ENCODE data around the gene S100Z. TPM values are rescaled to one million over a fixed set of nuclear protein-coding genes. Genes with fewer than 3 reads are reported as not detected.
"Not testable (repeated sequence)": the region's sequence is repeated elsewhere in the genome, so short reads cannot be mapped to it uniquely, and the experiment has no call there.

S100Z gene
- total RNA-seq, 1 donor from 2014 or later: 1.5 TPM

GRCh38 chr5:76930083-76930482, 80.3 kb downstream of the S100Z start:
- H3K4me3 Mint-ChIP-seq: no peak overlapping the region

DNA sequence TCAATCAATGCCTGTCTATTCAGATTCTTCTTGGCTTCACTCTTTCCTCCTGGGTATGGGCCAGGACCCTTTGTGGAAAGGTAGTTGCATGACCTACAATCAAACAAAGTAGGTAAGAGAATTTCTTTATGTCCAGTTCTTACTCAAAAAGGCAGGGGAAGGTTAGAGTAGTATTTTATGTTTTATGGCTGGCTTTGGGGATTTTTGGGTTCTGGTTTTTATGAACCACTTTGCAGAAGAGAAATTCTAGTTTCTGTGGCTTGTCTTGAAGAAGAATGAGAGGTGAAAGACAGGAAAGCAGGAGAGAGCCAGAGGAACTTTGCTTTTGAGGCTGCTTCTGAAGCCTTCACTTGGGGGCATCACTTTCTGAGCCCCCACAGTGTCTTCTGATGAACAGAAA, 88.4 kb downstream of the S100Z start:
- peaks cover 7% of the 10 kb centered on the region for H3K27me3 Mint-ChIP-seq
- H3K36me3 Mint-ChIP-seq (ENCODE audit: low read depth): no peaks in the 10 kb centered on the region
- intact Hi-C loops (cut with micrococcal nuclease): no loop called here
- no peak for DNase-seq
- no peak overlapping the region for H3K27ac Mint-ChIP-seq
- H3K4me1 Mint-ChIP-seq: no peaks in the 10 kb centered on the region
- H3K9me3 Mint-ChIP-seq: peaks cover 8% of the 10 kb centered on the region
- no peak overlapping the region for H3K4me3 Mint-ChIP-seq

More at GRCh38 chr5:76930083-76930482, 80.3 kb downstream of the S100Z start:
- intact Hi-C loops (cut with micrococcal nuclease): no loop called here
- no peaks in the 10 kb centered on the region for H3K4me1 Mint-ChIP-seq
- H3K36me3 Mint-ChIP-seq (ENCODE audit: low read depth): no peaks in the 10 kb centered on the region
- no peak for DNase-seq
- H3K27ac Mint-ChIP-seq: no peak overlapping the region
- peaks cover 16% of the 10 kb centered on the region for H3K27me3 Mint-ChIP-seq
- H3K9me3 Mint-ChIP-seq: peaks cover 5% of the 10 kb centered on the region

DNA sequence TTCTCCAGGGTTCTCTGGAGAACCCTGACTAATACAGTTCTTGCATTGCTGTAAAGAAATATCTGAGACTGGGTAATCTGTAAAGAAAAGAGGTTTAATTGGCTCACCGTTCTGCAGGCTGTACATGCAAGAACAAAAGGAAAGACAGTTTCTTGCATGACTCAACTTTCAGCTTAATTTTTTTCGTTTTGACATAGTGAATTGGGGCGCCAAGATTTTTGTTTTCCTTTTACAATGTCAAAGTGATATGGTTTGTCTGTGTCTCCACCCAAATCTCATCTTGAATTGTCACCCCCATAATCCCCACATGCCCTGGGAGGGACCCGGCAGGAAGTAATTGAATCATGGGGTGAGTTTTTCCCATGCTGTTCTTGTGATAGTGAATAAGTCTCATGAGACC, 91.2 kb downstream of the S100Z start:
- intact Hi-C loops (cut with micrococcal nuclease): no loop called here
- no peaks in the 10 kb centered on the region for H3K4me1 Mint-ChIP-seq
- H3K9me3 Mint-ChIP-seq: no peaks in the 10 kb centered on the region
- no peak for DNase-seq
- H3K36me3 Mint-ChIP-seq (ENCODE audit: low read depth): no peaks in the 10 kb centered on the region
- H3K27ac Mint-ChIP-seq: no peak overlapping the region
- H3K27me3 Mint-ChIP-seq: peaks cover 22% of the 10 kb centered on the region
- no peak overlapping the region for H3K4me3 Mint-ChIP-seq

DNA sequence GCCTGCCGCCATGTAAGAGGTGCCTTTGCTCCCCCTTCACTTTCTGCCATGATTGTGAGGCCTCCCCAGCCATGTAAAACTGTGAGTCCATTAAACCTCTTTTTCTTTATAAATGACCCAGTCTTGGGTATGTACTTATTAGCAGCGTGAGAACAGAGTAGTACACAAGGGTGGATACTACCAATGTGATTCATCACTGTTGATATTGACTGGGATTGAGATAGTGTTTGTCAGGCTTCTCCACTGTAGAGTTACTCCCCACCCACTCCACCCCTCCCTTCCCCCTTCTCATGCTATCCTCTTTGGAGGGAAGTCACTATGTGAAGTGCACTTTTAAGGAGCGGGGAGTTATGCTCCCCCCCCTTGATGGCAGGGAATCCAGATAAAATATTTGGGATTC, 91.6 kb downstream of the S100Z start:
- no peak for DNase-seq
- no peaks in the 10 kb centered on the region for H3K36me3 Mint-ChIP-seq (ENCODE audit: low read depth)
- H3K9me3 Mint-ChIP-seq: no peaks in the 10 kb centered on the region
- peaks cover 25% of the 10 kb centered on the region for H3K27me3 Mint-ChIP-seq
- H3K4me3 Mint-ChIP-seq: no peak overlapping the region
- no peaks in the 10 kb centered on the region for H3K4me1 Mint-ChIP-seq
- H3K27ac Mint-ChIP-seq: no peak overlapping the region
- intact Hi-C loops (cut with micrococcal nuclease): no loop called here

- no peaks in the 10 kb centered on the region for H3K9me3 Mint-ChIP-seq
These were observed 92.8 kb downstream of the S100Z start for GRCh38 chr5:76942581-76942980.

DNA sequence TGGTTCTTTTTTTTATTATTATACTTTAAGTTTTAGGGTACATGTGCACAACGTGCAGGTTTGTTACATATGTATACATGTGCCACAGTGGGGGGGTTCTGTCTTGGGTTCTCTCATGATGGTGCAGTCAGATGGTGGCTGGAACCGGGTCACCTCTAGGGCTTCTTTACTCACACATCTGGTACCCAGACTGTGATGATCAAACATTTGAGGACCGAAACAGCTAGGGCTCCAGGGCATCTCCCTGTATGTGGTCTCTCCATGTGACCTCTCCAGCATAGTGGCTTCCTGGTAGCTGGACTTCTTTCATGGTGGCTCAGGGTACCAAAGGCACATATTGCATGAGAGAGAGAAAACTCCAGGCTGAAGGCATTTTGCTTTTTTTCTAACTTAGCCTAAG, 93.2 kb downstream of the S100Z start:
- Mint-ChIP-seq H3K4me3 (no peak overlapping the region), H3K27me3 (peaks cover 29% of the 10 kb centered on the region), H3K36me3 (ENCODE audit: low read depth) (no peaks in the 10 kb centered on the region), H3K4me1 (no peaks in the 10 kb centered on the region), H3K27ac (no peak overlapping the region), H3K9me3 (no peaks in the 10 kb centered on the region)
- intact Hi-C loops (cut with micrococcal nuclease): no loop called here
- no peak for DNase-seq

More at GRCh38 chr5:76942581-76942980, 92.8 kb downstream of the S100Z start:
- no peak overlapping the region for H3K27ac Mint-ChIP-seq
- no peaks in the 10 kb centered on the region for H3K36me3 Mint-ChIP-seq (ENCODE audit: low read depth)
- intact Hi-C loops (cut with micrococcal nuclease): no loop called here
- H3K27me3 Mint-ChIP-seq: peaks cover 31% of the 10 kb centered on the region
- H3K4me1 Mint-ChIP-seq: no peaks in the 10 kb centered on the region
- DNase-seq: no peak
- H3K4me3 Mint-ChIP-seq: no peak overlapping the region

DNA sequence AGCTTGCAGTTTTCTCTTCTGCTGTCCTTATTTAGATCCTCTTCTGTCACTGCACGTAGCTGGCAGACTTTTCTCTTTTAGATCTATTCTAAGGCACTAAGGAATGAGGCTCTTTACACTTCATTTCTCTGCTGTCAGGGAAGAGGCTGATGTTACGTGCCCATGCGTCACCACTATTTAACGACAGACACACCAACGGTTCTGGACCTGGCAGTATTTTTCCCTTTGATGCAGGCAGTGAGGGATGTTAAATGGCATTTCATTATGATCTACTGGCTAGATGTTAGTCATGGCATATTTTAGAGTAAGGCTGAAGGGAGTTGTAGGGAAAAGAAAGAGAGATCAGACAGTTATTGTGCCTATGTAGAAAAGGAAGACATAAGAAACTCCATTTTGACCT, 94.8 kb downstream of the S100Z start:
- peaks cover 38% of the 10 kb centered on the region for H3K27me3 Mint-ChIP-seq
- DNase-seq: no peak
- intact Hi-C loops (cut with micrococcal nuclease): no loop called here
- H3K4me3 Mint-ChIP-seq: no peak overlapping the region
- no peaks in the 10 kb centered on the region for H3K36me3 Mint-ChIP-seq (ENCODE audit: low read depth)
- H3K27ac Mint-ChIP-seq: no peak overlapping the region
- no peaks in the 10 kb centered on the region for H3K9me3 Mint-ChIP-seq
- H3K4me1 Mint-ChIP-seq: no peaks in the 10 kb centered on the region

- DNase-seq; H3K4me1 Mint-ChIP-seq; H3K9me3 Mint-ChIP-seq; intact Hi-C loops (cut with micrococcal nuclease); H3K4me3 Mint-ChIP-seq; H3K36me3 Mint-ChIP-seq (ENCODE audit: low read depth); H3K27ac Mint-ChIP-seq: not testable (repeated sequence)
- H3K27me3 Mint-ChIP-seq: peaks cover 39% of the 10 kb centered on the region
These were observed 95.4 kb downstream of the S100Z start for GRCh38 chr5:76945238-76945637.

- intact Hi-C loops (cut with micrococcal nuclease): no loop called here
- no peaks in the 10 kb centered on the region for H3K4me1 Mint-ChIP-seq
- no peaks in the 10 kb centered on the region for H3K36me3 Mint-ChIP-seq (ENCODE audit: low read depth)
- no peak overlapping the region for H3K27ac Mint-ChIP-seq
- no peak for DNase-seq
- H3K9me3 Mint-ChIP-seq: no peaks in the 10 kb centered on the region
- H3K27me3 Mint-ChIP-seq: peaks cover 43% of the 10 kb centered on the region
- no peak overlapping the region for H3K4me3 Mint-ChIP-seq
These were observed 96.3 kb downstream of the S100Z start for GRCh38 chr5:76946090-76946489.

GRCh38 chr5:76947082-76947503, 97.3 kb downstream of the S100Z start:
- no peak overlapping the region for H3K27ac Mint-ChIP-seq
- intact Hi-C loops (cut with micrococcal nuclease): no loop called here
- H3K27me3 Mint-ChIP-seq: peaks cover 51% of the 10 kb centered on the region
- no peaks in the 10 kb centered on the region for H3K36me3 Mint-ChIP-seq (ENCODE audit: low read depth)
- DNase-seq: no peak
- no peaks in the 10 kb centered on the region for H3K9me3 Mint-ChIP-seq
- no peak overlapping the region for H3K4me3 Mint-ChIP-seq
- H3K4me1 Mint-ChIP-seq: no peaks in the 10 kb centered on the region

DNA sequence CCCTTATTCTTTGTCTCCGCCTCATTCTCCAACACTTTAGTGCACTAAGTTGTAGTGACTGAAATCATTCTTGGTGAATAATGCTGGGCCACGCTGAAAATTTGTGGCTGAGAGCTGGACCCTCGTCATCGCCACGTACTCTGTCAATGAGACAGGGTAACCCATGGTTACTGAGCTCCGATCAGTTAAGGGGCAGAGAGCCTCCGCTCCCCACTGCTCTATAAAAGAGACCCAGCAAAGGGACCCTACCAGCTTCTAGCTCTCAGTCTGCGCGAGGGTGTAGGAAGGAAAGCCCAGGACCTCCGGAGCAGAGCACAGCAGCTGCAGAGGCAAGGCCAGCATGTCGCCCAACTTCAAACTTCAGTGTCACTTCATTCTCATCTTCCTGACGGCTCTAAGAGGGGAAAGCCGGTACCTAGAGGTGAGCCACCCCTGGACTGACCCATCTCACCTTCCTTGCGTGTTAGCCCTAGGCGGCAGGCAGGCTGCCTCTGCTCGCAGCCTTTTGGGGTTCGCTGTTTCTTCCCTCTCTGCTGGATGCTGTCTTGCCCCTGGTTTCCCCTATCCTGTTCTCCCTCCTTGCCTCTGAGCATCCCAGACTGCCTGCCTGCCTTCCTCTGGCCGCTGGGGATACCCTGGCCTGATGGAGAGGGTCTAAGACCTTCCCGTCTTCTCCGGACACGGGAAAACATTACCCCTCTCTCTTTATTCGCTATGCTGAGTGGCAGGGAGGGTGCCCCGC, 103.2 kb downstream of the S100Z start, which contains the start of gene CRHBP:
TSS of gene CRHBP (plus strand) at position 251 of the 742 bp plus-strand sequence. CDS start at position 341, 90 bp downstream.
- no peak within 1 kb of the TSS for H3K27ac Mint-ChIP-seq
- no peak within 1 kb of the TSS for H3K4me3 Mint-ChIP-seq
- no peaks in the 10 kb centered on the region for H3K4me1 Mint-ChIP-seq
- H3K36me3 Mint-ChIP-seq (ENCODE audit: low read depth): no peaks in the 10 kb centered on the region
- intact Hi-C loops (cut with micrococcal nuclease): loop anchor here (10.0 kb wide), 1 partner anchor 682 kb away; the partner anchor contains the start of gene OTP
- no peak for DNase-seq
- no peaks in the 10 kb centered on the region for H3K9me3 Mint-ChIP-seq
- H3K27me3 Mint-ChIP-seq: peaks cover 54% of the 10 kb centered on the region

DNA sequence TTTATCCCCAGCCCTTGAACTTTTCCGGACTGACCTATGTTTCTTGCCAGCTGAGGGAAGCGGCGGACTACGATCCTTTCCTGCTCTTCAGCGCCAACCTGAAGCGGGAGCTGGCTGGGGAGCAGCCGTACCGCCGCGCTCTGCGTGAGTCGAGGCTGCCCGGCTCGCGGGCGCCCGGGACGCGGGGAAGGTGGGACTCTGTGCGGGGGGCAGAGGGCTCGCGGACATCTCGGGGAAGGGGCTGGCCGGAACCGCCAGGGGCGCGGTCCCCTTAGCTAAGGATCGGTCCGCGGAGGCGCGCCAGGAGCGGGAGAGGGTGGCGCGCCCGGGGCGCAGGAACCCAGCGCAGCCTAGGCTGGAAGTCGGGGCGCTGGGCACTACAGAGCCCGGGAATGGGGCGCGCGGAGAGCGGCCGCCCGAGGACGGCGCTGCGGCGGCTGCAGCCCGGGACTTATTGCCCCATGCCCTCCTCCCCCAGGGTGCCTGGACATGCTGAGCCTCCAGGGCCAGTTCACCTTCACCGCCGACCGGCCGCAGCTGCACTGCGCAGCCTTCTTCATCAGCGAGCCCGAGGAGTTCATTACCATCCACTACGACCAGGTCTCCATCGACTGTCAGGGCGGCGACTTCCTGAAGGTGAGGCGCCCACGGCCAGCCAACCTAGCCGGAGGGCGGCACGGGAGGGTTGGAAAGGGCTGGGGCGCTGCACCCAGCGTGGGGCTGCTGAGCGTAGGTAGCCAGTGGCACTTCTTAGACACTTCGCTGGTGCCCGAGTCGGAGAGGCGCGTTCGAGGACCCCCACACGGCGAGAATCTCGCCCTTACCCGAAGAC, 104.0 kb downstream of the S100Z start:
- DNase-seq: no peak
- Mint-ChIP-seq H3K9me3 (no peaks in the 10 kb centered on the region), H3K36me3 (ENCODE audit: low read depth) (no peaks in the 10 kb centered on the region), H3K27me3 (peaks cover 54% of the 10 kb centered on the region), H3K27ac (no peak overlapping the region), H3K4me1 (no peaks in the 10 kb centered on the region), H3K4me3 (no peak overlapping the region)
- intact Hi-C loops (cut with micrococcal nuclease): loop anchor here (10.0 kb wide), 1 partner anchor 681 kb away; the partner anchor contains the start of gene OTP

GRCh38 chr5:76954383-76954763, 104.6 kb downstream of the S100Z start:
- Mint-ChIP-seq H3K36me3 (ENCODE audit: low read depth) (no peaks in the 10 kb centered on the region), H3K27ac (no peak overlapping the region), H3K27me3 (peaks cover 56% of the 10 kb centered on the region), H3K4me1 (peaks cover 5% of the 10 kb centered on the region), H3K9me3 (no peaks in the 10 kb centered on the region), H3K4me3 (no peak overlapping the region)
- DNase-seq: no peak
- intact Hi-C loops (cut with micrococcal nuclease): loop anchor here (10.0 kb wide), 1 partner anchor 680 kb away; the partner anchor contains the start of gene OTP

- intact Hi-C loops (cut with micrococcal nuclease): loop anchor here (10.0 kb wide), 1 partner anchor 679 kb away; the partner anchor contains the start of gene OTP
- Mint-ChIP-seq H3K27me3 (peaks cover 55% of the 10 kb centered on the region), H3K4me3 (no peak overlapping the region)
These were observed 106.2 kb downstream of the S100Z start for GRCh38 chr5:76956033-76956432.

More at GRCh38 chr5:76956033-76956432, 106.2 kb downstream of the S100Z start:
- Mint-ChIP-seq H3K4me1 (peaks cover 16% of the 10 kb centered on the region), H3K9me3 (no peaks in the 10 kb centered on the region), H3K36me3 (ENCODE audit: low read depth) (no peaks in the 10 kb centered on the region), H3K27ac (no peak overlapping the region)
- DNase-seq: no peak
